K562 (cell line): ENCODE measurements around the gene UBAC2. TPM values are rescaled to one million over a fixed set of nuclear protein-coding genes. Genes with fewer than 3 reads are reported as not detected.

ENCODE experiments used
- ARNT ChIP-seq, 2 experiments: fragments of 450-650 bp; IDR thresholded peaks; 2 replicates each; pipeline ENCODE4 v1.6.1; 2016; ENCODE audit warnings: mild to moderate bottlenecking in 1 of 2
- ATF1 ChIP-seq, 2 experiments: fragments of 450-650 bp in 1 of 2; IDR thresholded peaks; 2 replicates each; pipeline ENCODE4 v1.6.1; 2016; ENCODE audit warnings: missing compliant biosample characterization in 1 of 2, missing genetic modification characterization in 1 of 2
- BRD9 ChIP-seq: fragments of 450-650 bp; IDR thresholded peaks from 2 replicates; pipeline ENCODE4 v1.6.1; 2018; ENCODE audit warnings: low read depth; ENCODE audit not compliant: partially characterized antibody
- CUX1 ChIP-seq: fragments of 200-800 bp; sonication (Bioruptor generic); IDR thresholded peaks from 2 replicates; pipeline ENCODE4 v1.6.1; 2016; ENCODE audit warnings: missing genetic modification characterization, missing compliant biosample characterization
- FOXA3 ChIP-seq, 2 experiments: fragments of 450-650 bp in 1 of 2; sonication (generic) in 1 of 2; formaldehyde crosslinking; IDR thresholded peaks in 1 of 2; conservative IDR thresholded peaks in 1 of 2; 2 replicates each; pipeline versions ENCODE4 v1.4.0 to v1.8.0; 2020 to 2022; ENCODE audit warnings: mild to moderate bottlenecking in 2 of 2, missing genetic modification reagents in 1 of 2
- HDAC6 ChIP-seq: IDR thresholded peaks from 2 replicates; pipeline ENCODE4 v1.6.1; 2012; ENCODE audit warnings: low read depth, mild to moderate bottlenecking, control low read depth, inconsistent platforms, low read length, moderate library complexity
- HES1 ChIP-seq: fragments of 450-650 bp; IDR thresholded peaks from 2 replicates; pipeline ENCODE4 v1.6.1; 2016; ENCODE audit warnings: low read depth, mild to moderate bottlenecking, moderate library complexity
- HMBOX1 ChIP-seq: sonication (generic); IDR thresholded peaks from 2 replicates; pipeline ENCODE4 v1.6.1; 2016
- MTA3 ChIP-seq: fragments of 450-650 bp; formaldehyde crosslinking; IDR thresholded peaks from 2 replicates; pipeline ENCODE4 v1.6.1; 2017; ENCODE audit warnings: mild to moderate bottlenecking, borderline replicate concordance
- SRSF1 ChIP-seq: fragments of 200-400 bp; formaldehyde crosslinking; IDR thresholded peaks from 2 replicates; pipeline ENCODE4 v1.6.1; 2017; ENCODE audit warnings: mild to moderate bottlenecking, low read depth, low read length, moderate library complexity
- ZNF134 ChIP-seq: fragments of 250-450 bp; sonication (Bioruptor Pico); conservative IDR thresholded peaks from 2 replicates; pipeline ENCODE4 v1.4.0; 2020
- ZNF212 ChIP-seq: fragments of 450-650 bp; formaldehyde crosslinking; IDR thresholded peaks from 2 replicates; pipeline ENCODE4 v1.4.0; 2020; ENCODE audit warnings: mild to moderate bottlenecking
- ZNF668 ChIP-seq: fragments of 250-450 bp; sonication (Bioruptor Pico); IDR thresholded peaks from 2 replicates; pipeline ENCODE4 v1.8.0; 2022; ENCODE audit warnings: mild to moderate bottlenecking, inconsistent platforms
- polyA plus RNA-seq, 8 experiments: library from polyadenylated mRNA; depleted of rRNA in 4 of 8; stranded (reverse) in 5 of 8; unstranded in 3 of 8; fragments of >200 nt; fragmentation: Nextera tagmentation in 2 of 8; fragmentation: Illumina TruSeq in 1 of 8; extraction: Ambion mirVana in 2 of 8; extraction: Trizol in 1 of 8; gene quantifications; 2 replicates each; pipeline versions ENCODE4 v1.2.1 to v1.2.3, GENCODE V29; 2011 to 2014; ENCODE audit warnings: inconsistent platforms in 1 of 8, missing spikeins in 1 of 8
- total RNA-seq, 7 experiments: library from RNA; depleted of rRNA in 6 of 7; stranded (reverse); fragments of >200 nt in 6 of 7; fragmentation: Illumina TruSeq in 2 of 7; extraction: Trizol in 2 of 7; gene quantifications; 2 replicates each; pipeline versions ENCODE4 v1.2.1 to v1.2.3, GENCODE V29; 2011 to 2021; ENCODE audit warnings: low replicate concordance in 1 of 7
- TF ChIP-seq, protein P1 (sequence below): fragments of 450-650 bp; IDR thresholded peaks from 2 replicates; pipeline ENCODE4 v1.6.1; 2017; ENCODE audit warnings: antibody characterized with exemption, mild to moderate bottlenecking

The UBAC2 gene
- total and polyA plus RNA-seq, 9 of the 15 experiments (the other 6 are each of a cell fraction or from before 2014, with no cell fraction given), result 6.0 to 84.1 (median 32.3) TPM

DNA sequence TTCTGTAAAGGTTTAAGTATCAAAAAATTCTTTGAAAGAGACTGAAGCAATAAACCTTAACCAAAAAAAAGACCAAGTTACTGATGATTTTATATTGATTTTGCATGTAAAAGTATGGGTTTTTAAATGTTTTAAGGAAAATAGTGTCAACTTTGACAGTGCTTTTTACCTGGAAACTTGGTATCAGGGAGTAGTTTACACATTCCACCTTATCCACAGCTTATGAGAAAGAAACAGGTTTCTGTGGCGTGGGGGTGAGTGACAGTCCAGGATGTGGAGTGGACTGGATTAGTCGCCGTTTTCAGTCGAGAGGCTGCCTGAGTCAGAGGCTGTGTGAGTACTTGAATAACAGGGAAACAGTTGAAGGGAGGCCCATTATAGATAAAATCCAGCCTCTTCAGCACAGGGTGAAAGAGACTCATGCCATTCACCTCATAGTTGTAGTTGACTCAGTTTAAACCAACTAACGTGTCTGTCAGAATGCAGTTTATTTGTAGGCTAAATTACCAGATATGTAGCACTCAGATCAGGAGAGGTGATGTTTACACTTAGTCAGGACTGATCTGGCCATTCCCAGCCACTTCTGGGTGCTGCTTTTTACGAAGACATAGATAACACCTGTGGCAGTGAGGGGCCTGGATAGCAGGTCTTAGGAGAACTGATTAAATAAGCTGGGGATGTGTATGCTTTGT, 107.1 kb downstream of the UBAC2 start (continued):
- no peak for TF ChIP-seq HDAC6
- TF ChIP-seq ZNF212 (CRISPR knock-in tag), result no peak
- TF ChIP-seq ARNT (IDR thresholded peaks at IDR 0.05), result 0 out of 4 replicates have a peak, but pooled peaks of 1 of the 2 experiments have one; percentile 39
- TF ChIP-seq FOXA3 (CRISPR knock-in tag; conservative IDR thresholded peaks at IDR 0.05 in 1 of 2, IDR thresholded peaks at IDR 0.05 in 1 of 2), result peak in 1 of 2 experiments; percentile 46; a peak in 1 of 4 replicates
- no peak for TF ChIP-seq ATF1 (CRISPR knock-in tag; IDR thresholded peaks at IDR 0.05)
- no peak for TF ChIP-seq ATF1 (tag; IDR thresholded peaks at IDR 0.05)
- TF ChIP-seq, protein P1, sequence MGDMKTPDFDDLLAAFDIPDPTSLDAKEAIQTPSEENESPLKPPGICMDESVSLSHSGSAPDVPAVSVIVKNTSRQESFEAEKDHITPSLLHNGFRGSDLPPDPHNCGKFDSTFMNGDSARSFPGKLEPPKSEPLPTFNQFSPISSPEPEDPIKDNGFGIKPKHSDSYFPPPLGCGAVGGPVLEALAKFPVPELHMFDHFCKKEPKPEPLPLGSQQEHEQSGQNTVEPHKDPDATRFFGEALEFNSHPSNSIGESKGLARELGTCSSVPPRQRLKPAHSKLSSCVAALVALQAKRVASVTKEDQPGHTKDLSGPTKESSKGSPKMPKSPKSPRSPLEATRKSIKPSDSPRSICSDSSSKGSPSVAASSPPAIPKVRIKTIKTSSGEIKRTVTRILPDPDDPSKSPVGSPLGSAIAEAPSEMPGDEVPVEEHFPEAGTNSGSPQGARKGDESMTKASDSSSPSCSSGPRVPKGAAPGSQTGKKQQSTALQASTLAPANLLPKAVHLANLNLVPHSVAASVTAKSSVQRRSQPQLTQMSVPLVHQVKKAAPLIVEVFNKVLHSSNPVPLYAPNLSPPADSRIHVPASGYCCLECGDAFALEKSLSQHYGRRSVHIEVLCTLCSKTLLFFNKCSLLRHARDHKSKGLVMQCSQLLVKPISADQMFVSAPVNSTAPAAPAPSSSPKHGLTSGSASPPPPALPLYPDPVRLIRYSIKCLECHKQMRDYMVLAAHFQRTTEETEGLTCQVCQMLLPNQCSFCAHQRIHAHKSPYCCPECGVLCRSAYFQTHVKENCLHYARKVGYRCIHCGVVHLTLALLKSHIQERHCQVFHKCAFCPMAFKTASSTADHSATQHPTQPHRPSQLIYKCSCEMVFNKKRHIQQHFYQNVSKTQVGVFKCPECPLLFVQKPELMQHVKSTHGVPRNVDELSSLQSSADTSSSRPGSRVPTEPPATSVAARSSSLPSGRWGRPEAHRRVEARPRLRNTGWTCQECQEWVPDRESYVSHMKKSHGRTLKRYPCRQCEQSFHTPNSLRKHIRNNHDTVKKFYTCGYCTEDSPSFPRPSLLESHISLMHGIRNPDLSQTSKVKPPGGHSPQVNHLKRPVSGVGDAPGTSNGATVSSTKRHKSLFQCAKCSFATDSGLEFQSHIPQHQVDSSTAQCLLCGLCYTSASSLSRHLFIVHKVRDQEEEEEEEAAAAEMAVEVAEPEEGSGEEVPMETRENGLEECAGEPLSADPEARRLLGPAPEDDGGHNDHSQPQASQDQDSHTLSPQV, result peak; percentile 54; the same call in 1 of the 2 replicates
- peak; percentile 58 for TF ChIP-seq BRD9
- TF ChIP-seq MTA3, result 0 out of 2 replicates have a peak, but pooled peaks have one; percentile 37
- peak; percentile 96 for TF ChIP-seq HMBOX1
- no peak for TF ChIP-seq SRSF1
- TF ChIP-seq ZNF668 (CRISPR knock-in tag), result no peak
- 0 out of 2 replicates have a peak, but pooled peaks have one; percentile 23 for TF ChIP-seq ZNF134 (CRISPR knock-in tag)
- no peak for TF ChIP-seq HES1
- TF ChIP-seq CUX1 (CRISPR knock-in tag), result peak; percentile 76; the same call in 1 of the 2 replicates
